PC-3 (cell line): Measurements from ENCODE around the gene RUNDC1. TPM values are rescaled to one million over a fixed set of nuclear protein-coding genes. Genes with fewer than 3 reads are reported as not detected.
"Not testable (repeated sequence)": the region's sequence is repeated elsewhere in the genome, so short reads cannot be mapped to it uniquely, and the experiment has no call there.

ENCODE experiments used
- ATAC-seq: fragments of 200-7000 bp; cut with Tn5 transposase; 2 replicates; pipeline ENCODE4 v1.9.1; 2020; ENCODE audit warnings: mild to moderate bottlenecking, moderate library complexity
- BruUV-seq: library from RNA; stranded (reverse); fragments of 400-500 nt; replicated peaks from 2 replicates; lab custom pipeline; 2021; lab: Mats Ljungman, UMichigan
- CTCF ChIA-PET: fragments of 300-600 bp; sonication (Branson Sonifier 250); formaldehyde crosslinking; loops from one replicate; lab custom pipeline; 2022; ENCODE audit warnings: antibody characterized with exemption; lab: Charles Lee
- POLR2A ChIA-PET: fragments of 300-600 bp; sonication (Branson Sonifier 250); formaldehyde crosslinking; loops from one replicate; lab custom pipeline; 2022; ENCODE audit warnings: antibody characterized with exemption; ENCODE audit not compliant: unreplicated experiment; lab: Charles Lee
- DNase-seq: peaks from one replicate; pipeline ENCODE4 v3.0.0-alpha.2; 2015
- H2AFZ ChIP-seq: fragments of 300-600 bp; sonication (generic); 2 replicates; pipeline ENCODE4 v1.6.0; 2016; ENCODE audit warnings: antibody characterized with exemption, low read length
- H3F3A ChIP-seq: fragments of 300-600 bp; sonication (generic); one replicate; pipeline ENCODE4 v1.6.0; 2017; ENCODE audit warnings: antibody characterized with exemption, low read length, control low read depth, mild to moderate bottlenecking; ENCODE audit not compliant: unreplicated experiment
- H3K27ac ChIP-seq: fragments of 300-600 bp; sonication (generic); 2 replicates; pipeline ENCODE4 v1.5.1; 2016; ENCODE audit warnings: mild to moderate bottlenecking, low read length
- H3K27me3 ChIP-seq: fragments of 300-600 bp; sonication (generic); 2 replicates; pipeline ENCODE4 v1.6.1; 2016; ENCODE audit warnings: low read length, mixed read lengths
- H3K36me3 ChIP-seq: fragments of 300-600 bp; sonication (generic); 2 replicates; pipeline ENCODE4 v1.6.1; 2016; ENCODE audit warnings: low read depth, mixed run types, low read length, mixed read lengths
- H3K4me1 ChIP-seq: fragments of 300-600 bp; sonication (generic); 2 replicates; pipeline ENCODE4 v1.5.1; 2016; ENCODE audit warnings: low read length; ENCODE audit not compliant: insufficient read depth
- H3K4me2 ChIP-seq: fragments of 300-600 bp; sonication (generic); 2 replicates; pipeline ENCODE4 v1.6.0; 2016; ENCODE audit warnings: low read length
- H3K4me3 ChIP-seq: fragments of 300-600 bp; sonication (generic); 2 replicates; pipeline ENCODE4 v1.5.1; 2016; ENCODE audit warnings: mild to moderate bottlenecking, low read length, mixed read lengths
- H3K79me2 ChIP-seq: fragments of 300-600 bp; sonication (generic); 2 replicates; pipeline ENCODE4 v1.6.1; 2017; ENCODE audit warnings: low read length, mixed read lengths
- H3K9ac ChIP-seq: fragments of 300-600 bp; sonication (generic); 2 replicates; pipeline ENCODE4 v1.6.0; 2016; ENCODE audit warnings: mild to moderate bottlenecking, low read length
- H3K9me2 ChIP-seq: fragments of 300-600 bp; sonication (generic); replicated peaks from 2 replicates; pipeline ENCODE4 v1.6.1; 2016; ENCODE audit warnings: mixed run types, low read length, mixed read lengths
- H3K9me3 ChIP-seq: fragments of 300-600 bp; sonication (generic); 2 replicates; pipeline ENCODE4 v1.6.1; 2016; ENCODE audit warnings: low read length, mixed read lengths
- H4K20me1 ChIP-seq: fragments of 300-600 bp; sonication (generic); 2 replicates; pipeline ENCODE4 v1.6.1; 2016; ENCODE audit warnings: low read length, mixed read lengths
- CTCF ChIP-seq: fragments of 300-600 bp; sonication (generic); conservative IDR thresholded peaks from 2 replicates; pipeline ENCODE4 v1.5.1; 2017; ENCODE audit warnings: antibody characterized with exemption, low read depth, mild to moderate bottlenecking, low read length
- EZH2 ChIP-seq: fragments of 300-600 bp; sonication (generic); IDR thresholded peaks from one replicate; pipeline ENCODE4 v1.6.1; 2017; ENCODE audit warnings: antibody characterized with exemption, mild to moderate bottlenecking, low read length; ENCODE audit not compliant: unreplicated experiment
- EZH2phosphoT487 ChIP-seq: fragments of 300-600 bp; sonication (generic); IDR thresholded peaks from 2 replicates; pipeline ENCODE4 v1.6.1; 2018; ENCODE audit warnings: mild to moderate bottlenecking, antibody characterized with exemption, low read length, borderline replicate concordance
- intact Hi-C: fragments of 100-400 bp; cut with micrococcal nuclease; formaldehyde crosslinking; loops from 2 replicates; pipeline ENCODE4 v1.9.0; 2023
- total RNA-seq: library from RNA; depleted of rRNA; stranded (reverse); fragments of >200 nt; gene quantifications from 2 replicates; pipeline ENCODE4 v1.2.3, GENCODE V29; 2014

The RUNDC1 gene
- total RNA-seq, 1 experiment from 2014 or later, result 9.5 TPM

GRCh38 chr17:42969001-42969581 lies 11.3 kb upstream of the RUNDC1 start:
- H2AFZ ChIP-seq, result no peak overlapping the region
- ChIA-PET CTCF (no interaction called here), POLR2A (no interaction called here)
- no peaks in the 10 kb centered on the region for H3K9me2 ChIP-seq
- H3K4me2 ChIP-seq, result no peak overlapping the region
- H3K4me3 ChIP-seq, result no peak overlapping the region
- no peaks in the 10 kb centered on the region for H4K20me1 ChIP-seq
- peaks cover 6% of the 10 kb centered on the region for H3K79me2 ChIP-seq
- H3K27ac ChIP-seq, result no peak overlapping the region
- TF ChIP-seq EZH2phosphoT487, result no peak
- no peak for TF ChIP-seq EZH2
- no peak for TF ChIP-seq CTCF
- no peaks in the 10 kb centered on the region for H3K9me3 ChIP-seq
- H3K9ac ChIP-seq, result no peak overlapping the region
- H3K4me1 ChIP-seq, result no peaks in the 10 kb centered on the region
- H3K36me3 ChIP-seq, result no peaks in the 10 kb centered on the region
- no peak for DNase-seq
- no TSS peak for BruUV-seq
- no peaks in the 10 kb centered on the region for H3F3A ChIP-seq
- ATAC-seq, result no peak
- H3K27me3 ChIP-seq, result no peaks in the 10 kb centered on the region
- intact Hi-C loops, result no loop called here

GRCh38 chr17:42971589-42971988 lies 8.8 kb upstream of the RUNDC1 start:
- H3K36me3 ChIP-seq, result no peaks in the 10 kb centered on the region
- no peak overlapping the region for H3K4me3 ChIP-seq
- no peaks in the 10 kb centered on the region for H3K27me3 ChIP-seq
- intact Hi-C loops, result no loop called here
- no peak for DNase-seq
- no peak for ATAC-seq
- H2AFZ ChIP-seq, result no peak overlapping the region
- H3K9me3 ChIP-seq, result no peaks in the 10 kb centered on the region
- ChIA-PET POLR2A (no interaction called here), CTCF (no interaction called here)
- H4K20me1 ChIP-seq, result no peaks in the 10 kb centered on the region
- H3K4me1 ChIP-seq, result no peaks in the 10 kb centered on the region
- no peak overlapping the region for H3K9ac ChIP-seq
- TF ChIP-seq CTCF, result no peak
- no peak for TF ChIP-seq EZH2phosphoT487
- TF ChIP-seq EZH2, result no peak
- no peaks in the 10 kb centered on the region for H3F3A ChIP-seq
- H3K4me2 ChIP-seq, result no peak overlapping the region
- H3K27ac ChIP-seq, result no peak overlapping the region
- no peaks in the 10 kb centered on the region for H3K9me2 ChIP-seq
- no TSS peak for BruUV-seq
- H3K79me2 ChIP-seq, result no peaks in the 10 kb centered on the region

GRCh38 chr17:42973323-42973722 lies 7.0 kb upstream of the RUNDC1 start:
- H3K36me3 ChIP-seq, BruUV-seq, H3K4me3 ChIP-seq, CTCF ChIA-PET, H3K27ac ChIP-seq, intact Hi-C loops, H3K4me1 ChIP-seq, DNase-seq, H4K20me1 ChIP-seq, POLR2A ChIA-PET, H2AFZ ChIP-seq, H3K4me2 ChIP-seq, H3K27me3 ChIP-seq, H3K79me2 ChIP-seq, H3K9ac ChIP-seq, H3K9me2 ChIP-seq, H3F3A ChIP-seq, H3K9me3 ChIP-seq, ATAC-seq: not testable (repeated sequence)
